Panc1 (cell line): ENCODE measurements around the gene ALDH16A1.

Source experiments
- CTCF ChIP-seq: fragments of 450-650 bp; IDR thresholded peaks from 2 replicates; pipeline ENCODE4 v1.5.1; 2017; ENCODE audit warnings: mild to moderate bottlenecking
- POLR2AphosphoS5 ChIP-seq: IDR thresholded peaks from 2 replicates; pipeline ENCODE4 v1.6.1; 2012; ENCODE audit warnings: mild to moderate bottlenecking, low read depth, low read length, moderate library complexity
- REST ChIP-seq, 2 experiments: IDR thresholded peaks; 2 replicates each; pipeline ENCODE4 v1.6.1; 2011 to 2012; ENCODE audit warnings: low read depth in 2 of 2, control low read depth in 1 of 2, low read length in 1 of 2, mild to moderate bottlenecking in 1 of 2, moderate library complexity in 1 of 2; ENCODE audit not compliant: insufficient read depth in 1 of 2
- SIN3A ChIP-seq: IDR thresholded peaks from 2 replicates; pipeline ENCODE4 v1.6.1; 2012; ENCODE audit warnings: low read depth, mild to moderate bottlenecking, low read length, moderate library complexity, borderline replicate concordance; ENCODE audit not compliant: insufficient read depth

- TF ChIP-seq CTCF = peak; percentile 76
- TF ChIP-seq REST (IDR thresholded peaks at IDR 0.05; ENCODE audit: insufficient read depth in 1 of 2, low read depth in 2 of 2, low read length in 1 of 2) = no peak
- no peak for TF ChIP-seq SIN3A
- no peak for TF ChIP-seq POLR2AphosphoS5
Measured at GRCh38 chr19:49502866-49503581, 50.0 kb downstream of the ALDH16A1 start.
